Gastroesophageal sphincter (tissue), 4 donors: ENCODE results near the gene NKAIN2. TPM values are rescaled to one million over a fixed set of nuclear protein-coding genes. Genes with fewer than 3 reads are reported as not detected.

Experiments
- ATAC-seq: fragments of 150-250 bp; one replicate; pipeline ENCODE4 v1.9.1; 2016; ENCODE audit warnings: mild to moderate bottlenecking, moderate library complexity
- H3K27ac ChIP-seq, 4 donors: fragments of 200-600 bp; sonication (generic) in 3 of 4; 1 replicate in 3 of 4; 2 replicates in 1 of 4; pipeline ENCODE4 v1.5.1; 2016 to 2019
- H3K27me3 ChIP-seq: fragments of 200-600 bp; sonication (generic); one replicate; pipeline ENCODE4 v1.5.1; 2019
- H3K36me3 ChIP-seq, 2 donors: fragments of 200-600 bp; sonication (generic); one replicate each; pipeline ENCODE4 v1.5.1; 2019; ENCODE audit warnings: control low read depth in 1 of 2
- H3K4me1 ChIP-seq, 3 donors: fragments of 200-600 bp; sonication (generic); 1 replicate in 2 of 3; 2 replicates in 1 of 3; pipeline ENCODE4 v1.5.1; 2016 to 2019; ENCODE audit warnings: control low read depth in 2 of 3
- H3K4me3 ChIP-seq, 2 donors: fragments of 200-600 bp; sonication (generic); one replicate each; pipeline ENCODE4 v1.5.1; 2019; ENCODE audit warnings: mild to moderate bottlenecking in 1 of 2, moderate library complexity in 1 of 2
- H3K9me3 ChIP-seq, 3 donors: fragments of 200-600 bp; sonication (generic); one replicate each; pipeline ENCODE4 v1.5.1; 2017 to 2019; ENCODE audit warnings: control low read depth in 2 of 3
- CTCF ChIP-seq, 4 experiments: fragments of 200-600 bp in 2 of 4; fragments of 450-650 bp in 2 of 4; sonication (generic) in 1 of 4; IDR thresholded peaks; one replicate each; pipeline ENCODE4 v1.5.1; 2017 to 2019; ENCODE audit warnings: antibody characterized with exemption in 4 of 4, mild to moderate bottlenecking in 2 of 4, moderate library complexity in 2 of 4
- EP300 ChIP-seq: sonication (generic); formaldehyde crosslinking; IDR thresholded peaks from one replicate; pipeline ENCODE4 v1.6.1; 2017; ENCODE audit warnings: antibody characterized with exemption, mild to moderate bottlenecking
- POLR2A ChIP-seq, 2 donors: fragments of 450-650 bp; IDR thresholded peaks; one replicate each; pipeline ENCODE4 v1.6.1; 2017; ENCODE audit warnings: antibody characterized with exemption in 2 of 2, mild to moderate bottlenecking in 2 of 2, moderate library complexity in 1 of 2
- POLR2AphosphoS5 ChIP-seq: sonication (generic); formaldehyde crosslinking; IDR thresholded peaks from one replicate; pipeline ENCODE4 v1.6.1; 2017; ENCODE audit warnings: antibody characterized with exemption
- WGBS, 2 donors: methylation state at CpG; one replicate each; pipeline ENCODE4 v1.1.5; 2018; ENCODE audit warnings: low coverage in 1 of 2; 5-methylcytosine and 5-hydroxymethylcytosine counted together
- total RNA-seq, 4 donors: library from RNA; depleted of rRNA; stranded (reverse); fragments of >200 nt; gene quantifications; one replicate each; pipeline ENCODE4 v1.1.0, GENCODE V29; 2016

NKAIN2 gene
- total RNA-seq, 4 donors from 2014 or later: 0.23 to 3.2 TPM; not detected in 2

- no peaks in the 10 kb centered on the region for H3K4me1 ChIP-seq
- no peaks in the 10 kb centered on the region for H3K9me3 ChIP-seq
- no peaks in the 10 kb centered on the region for H3K27me3 ChIP-seq
- H3K4me3 ChIP-seq: no peak overlapping the region
- H3K36me3 ChIP-seq: no peaks in the 10 kb centered on the region
- TF ChIP-seq POLR2A (IDR thresholded peaks at IDR 0.05) (no peak), CTCF (IDR thresholded peaks at IDR 0.05) (no peak), POLR2AphosphoS5 (no peak), EP300 (no peak)
- WGBS, 2 donors: 49 to 55% methylated on average over 8 of the region's 8 CpGs
- no peak overlapping the region for H3K27ac ChIP-seq
- ATAC-seq: no peak
Observed at GRCh38 chr6:123838505-123839234, 35.0 kb downstream of the NKAIN2 start.

DNA sequence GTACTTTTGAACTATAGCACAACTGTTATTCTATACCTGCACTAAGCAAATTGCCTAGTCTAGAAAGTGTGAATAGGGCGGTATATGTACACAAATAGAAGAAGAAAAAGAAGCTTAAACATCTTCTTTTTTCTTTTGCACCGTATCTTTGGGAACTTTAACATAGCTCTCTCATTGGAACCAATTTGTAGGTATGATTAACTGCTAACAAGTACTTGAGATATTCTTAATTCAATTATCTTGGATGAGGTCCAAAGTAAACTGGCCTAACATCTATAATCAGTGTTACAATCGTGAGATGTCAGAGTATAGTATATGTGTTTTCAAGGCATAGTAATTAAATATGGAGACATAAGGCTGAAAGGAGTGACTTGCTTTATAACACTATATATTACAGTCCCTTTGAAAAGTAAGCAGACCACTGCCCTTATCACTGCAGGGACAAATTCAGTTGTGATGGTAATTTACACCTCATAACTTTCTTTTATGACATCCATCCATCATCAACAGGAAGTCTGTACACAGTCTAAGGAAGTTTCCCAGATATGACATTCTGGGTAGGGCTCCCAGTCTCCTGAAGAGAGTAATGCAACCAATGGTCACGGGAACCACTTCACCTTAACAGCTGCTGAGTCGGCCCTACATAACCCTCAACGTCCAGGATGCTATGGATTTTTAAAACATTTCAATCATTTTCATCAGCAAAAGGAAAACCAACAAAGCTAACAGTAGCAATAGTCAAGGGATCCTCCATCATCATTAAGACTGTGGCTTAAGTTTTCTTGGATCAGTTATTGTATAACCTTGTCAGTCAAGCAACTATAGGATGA lies 37.6 kb downstream of the NKAIN2 start:
- WGBS, 2 donors: 34 to 44% methylated on average over 5 to 6 of the region's 6 CpGs
- Histone ChIP-seq H3K27me3 (no peaks in the 10 kb centered on the region), H3K4me1 (no peaks in the 10 kb centered on the region), H3K9me3 (no peaks in the 10 kb centered on the region), H3K27ac (no peak overlapping the region), H3K4me3 (no peak overlapping the region), H3K36me3 (no peaks in the 10 kb centered on the region)
- ATAC-seq: no peak
- no peak for TF ChIP-seq EP300
- TF ChIP-seq CTCF (IDR thresholded peaks at IDR 0.05): no peak
- no peak for TF ChIP-seq POLR2AphosphoS5
- TF ChIP-seq POLR2A (IDR thresholded peaks at IDR 0.05): no peak

GRCh38 chr6:123844011-123844410 lies 40.3 kb downstream of the NKAIN2 start:
- TF ChIP-seq CTCF (IDR thresholded peaks at IDR 0.05): no peak
- TF ChIP-seq POLR2AphosphoS5: no peak
- TF ChIP-seq POLR2A (IDR thresholded peaks at IDR 0.05): no peak
- TF ChIP-seq EP300: no peak
- ATAC-seq: no peak
- Histone ChIP-seq H3K9me3 (no peaks in the 10 kb centered on the region), H3K36me3 (no peaks in the 10 kb centered on the region), H3K4me1 (no peaks in the 10 kb centered on the region), H3K4me3 (no peak overlapping the region), H3K27me3 (no peaks in the 10 kb centered on the region), H3K27ac (no peak overlapping the region)
- 81% methylated on average over 5 of the region's 5 CpGs; no CpG with 5 or more reads in 1 of the 2 donors for WGBS, 2 donors

DNA sequence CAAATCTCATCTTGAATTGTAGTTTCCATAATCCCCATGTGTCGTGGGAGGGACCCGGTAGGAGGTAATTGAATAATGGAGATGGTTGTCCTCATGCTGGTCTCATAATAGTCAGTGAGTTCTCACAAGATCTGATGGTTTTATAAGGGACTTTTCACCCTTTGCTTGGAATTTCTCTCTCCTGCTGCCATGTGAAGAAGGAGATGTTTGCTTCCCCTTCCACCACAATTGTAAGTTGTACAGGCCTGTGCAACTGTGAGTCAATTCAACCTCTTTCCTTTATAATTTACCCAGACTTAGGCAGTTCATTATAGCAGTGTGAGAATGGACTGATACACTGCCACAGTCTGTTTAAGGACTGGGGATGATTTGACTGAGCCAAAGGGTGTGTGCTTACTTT lies 44.7 kb downstream of the NKAIN2 start:
- H3K9me3 ChIP-seq: no peaks in the 10 kb centered on the region
- H3K27ac ChIP-seq: no peak overlapping the region
- no peak overlapping the region for H3K4me3 ChIP-seq
- 82 to 94% methylated on average over 2 of the region's 2 CpGs for WGBS, 2 donors
- no peak for TF ChIP-seq CTCF (IDR thresholded peaks at IDR 0.05)
- no peak for TF ChIP-seq POLR2AphosphoS5
- TF ChIP-seq EP300: no peak
- TF ChIP-seq POLR2A (IDR thresholded peaks at IDR 0.05): no peak
- ATAC-seq: no peak
- no peaks in the 10 kb centered on the region for H3K4me1 ChIP-seq
- no peaks in the 10 kb centered on the region for H3K27me3 ChIP-seq
- H3K36me3 ChIP-seq: no peaks in the 10 kb centered on the region
